ENCODE data around the gene MICB. TPM values are rescaled to one million over a fixed set of nuclear protein-coding genes. Genes with fewer than 3 reads are reported as not detected.
"Not testable (repeated sequence)": the region's sequence is repeated elsewhere in the genome, so short reads cannot be mapped to it uniquely, and the experiment has no call there.

The MICB gene
- total RNA-seq, 1 donor from 2014 or later, result 0.31 TPM

DNA sequence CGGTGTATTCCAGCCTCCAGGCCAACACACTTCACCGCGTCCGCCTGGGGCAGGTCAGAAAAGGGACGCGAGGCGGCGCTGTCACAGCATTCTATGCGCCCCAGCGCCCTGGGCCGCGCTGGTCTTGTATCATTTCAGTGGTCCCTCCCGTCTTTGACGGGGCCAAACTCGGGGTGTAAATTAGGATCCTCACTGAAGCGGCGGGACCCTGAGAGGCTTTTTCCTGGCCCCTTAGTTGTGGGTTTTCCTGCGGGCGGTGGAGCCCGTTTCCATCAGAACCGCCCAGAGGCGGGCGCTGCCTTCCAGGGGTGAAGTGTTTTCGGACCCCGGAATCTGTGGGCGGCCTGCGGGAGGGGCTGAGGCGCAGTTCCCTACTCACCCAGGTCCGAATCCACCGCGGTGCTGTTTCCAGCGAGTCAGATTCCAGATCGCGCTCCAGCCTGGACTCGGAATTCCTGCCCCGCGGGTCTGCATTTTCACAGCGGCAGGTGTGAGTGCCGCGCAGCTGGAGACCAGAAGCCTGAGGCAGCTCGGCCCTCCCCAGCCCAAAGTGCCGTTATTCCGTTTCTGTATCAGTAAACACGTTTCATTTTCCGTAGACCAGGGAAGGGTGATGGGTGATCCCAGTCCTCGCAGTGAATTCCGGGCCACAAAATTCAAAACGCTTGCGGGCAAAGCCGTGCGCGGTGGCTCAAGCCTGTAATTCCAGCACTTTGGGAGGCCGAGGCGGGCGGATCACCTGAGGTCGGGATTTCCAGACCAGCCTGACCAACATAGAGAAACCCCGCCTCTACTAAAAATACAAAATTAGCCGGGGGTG lies 3.9 kb upstream of the MICB start:
- Mint-ChIP-seq H3K27me3 (ENCODE audit: low read depth) (peaks cover 91% of the 10 kb centered on the region), H3K4me1 (peaks cover 28% of the 10 kb centered on the region), H3K9me3 (no peaks in the 10 kb centered on the region), H3K4me3 (peak overlapping the region; percentile 42), H3K36me3 (peaks cover 1% of the 10 kb centered on the region), H3K27ac (no peak overlapping the region)
- TF ChIP-seq, protein P1, sequence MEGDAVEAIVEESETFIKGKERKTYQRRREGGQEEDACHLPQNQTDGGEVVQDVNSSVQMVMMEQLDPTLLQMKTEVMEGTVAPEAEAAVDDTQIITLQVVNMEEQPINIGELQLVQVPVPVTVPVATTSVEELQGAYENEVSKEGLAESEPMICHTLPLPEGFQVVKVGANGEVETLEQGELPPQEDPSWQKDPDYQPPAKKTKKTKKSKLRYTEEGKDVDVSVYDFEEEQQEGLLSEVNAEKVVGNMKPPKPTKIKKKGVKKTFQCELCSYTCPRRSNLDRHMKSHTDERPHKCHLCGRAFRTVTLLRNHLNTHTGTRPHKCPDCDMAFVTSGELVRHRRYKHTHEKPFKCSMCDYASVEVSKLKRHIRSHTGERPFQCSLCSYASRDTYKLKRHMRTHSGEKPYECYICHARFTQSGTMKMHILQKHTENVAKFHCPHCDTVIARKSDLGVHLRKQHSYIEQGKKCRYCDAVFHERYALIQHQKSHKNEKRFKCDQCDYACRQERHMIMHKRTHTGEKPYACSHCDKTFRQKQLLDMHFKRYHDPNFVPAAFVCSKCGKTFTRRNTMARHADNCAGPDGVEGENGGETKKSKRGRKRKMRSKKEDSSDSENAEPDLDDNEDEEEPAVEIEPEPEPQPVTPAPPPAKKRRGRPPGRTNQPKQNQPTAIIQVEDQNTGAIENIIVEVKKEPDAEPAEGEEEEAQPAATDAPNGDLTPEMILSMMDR (IDR thresholded peaks at IDR 0.05; ENCODE audit: unreplicated experiment), result peak; percentile 62
- DNase-seq (ENCODE audit: low spot score in 2 of 2, unreplicated experiment in 2 of 2), result peak; percentile 47 to 80

DNA sequence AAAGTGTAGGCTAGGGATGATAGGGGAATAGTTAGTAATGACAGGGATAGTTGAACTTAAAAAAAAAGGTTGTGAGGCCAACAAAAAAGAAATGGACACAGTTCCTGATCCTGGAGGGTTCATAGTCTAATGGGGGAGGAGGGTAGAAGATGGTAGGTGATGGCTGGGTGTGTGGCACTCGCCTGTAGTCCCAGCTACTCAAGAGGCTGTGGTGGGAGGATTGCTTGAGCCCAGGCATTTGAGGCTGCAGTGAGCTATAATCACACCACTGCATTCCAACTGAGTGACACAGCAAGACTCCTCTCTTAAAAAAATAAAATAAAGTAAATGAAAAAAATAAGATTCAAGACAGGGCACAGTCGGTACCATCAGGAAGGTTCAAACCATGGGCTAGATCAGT lies 2.4 kb upstream of the MICB start:
- no peaks in the 10 kb centered on the region for H3K9me3 Mint-ChIP-seq
- peaks cover 30% of the 10 kb centered on the region for H3K4me1 Mint-ChIP-seq
- TF ChIP-seq, protein P1 (IDR thresholded peaks at IDR 0.05; ENCODE audit: unreplicated experiment), result no peak
- no peak for DNase-seq (ENCODE audit: low spot score in 2 of 2, unreplicated experiment in 2 of 2)
- peaks cover 89% of the 10 kb centered on the region for H3K27me3 Mint-ChIP-seq (ENCODE audit: low read depth)
- H3K36me3 Mint-ChIP-seq, result peaks cover 1% of the 10 kb centered on the region
- no peak overlapping the region for H3K4me3 Mint-ChIP-seq
- H3K27ac Mint-ChIP-seq, result no peak overlapping the region

DNA sequence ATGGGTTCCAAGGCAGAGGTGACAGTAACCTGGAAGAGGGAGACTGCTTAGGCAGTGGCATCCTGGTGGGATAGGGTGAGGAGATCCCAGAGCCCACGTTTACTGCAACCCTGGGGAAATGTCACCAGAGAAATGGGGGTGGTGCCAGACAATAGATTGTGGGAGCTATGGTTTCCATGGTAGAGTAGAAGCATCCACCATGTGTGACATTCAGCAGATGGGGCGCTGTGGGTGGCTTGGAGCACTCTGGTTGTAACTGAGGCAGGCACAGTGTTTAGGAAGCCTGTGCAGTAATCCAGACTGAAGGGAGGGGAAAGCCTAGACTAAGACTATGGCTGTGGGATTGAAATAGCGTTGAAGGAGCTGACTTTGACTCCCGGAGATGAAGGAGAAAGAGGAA lies 1.1 kb upstream of the MICB start:
- Mint-ChIP-seq H3K4me3 (peak overlapping the region; percentile 62), H3K27me3 (ENCODE audit: low read depth) (peaks cover 95% of the 10 kb centered on the region), H3K4me1 (peaks cover 29% of the 10 kb centered on the region)
- H3K27ac Mint-ChIP-seq; DNase-seq (ENCODE audit: low spot score in 2 of 2, unreplicated experiment in 2 of 2); H3K9me3 Mint-ChIP-seq; H3K36me3 Mint-ChIP-seq: not testable (repeated sequence)

DNA sequence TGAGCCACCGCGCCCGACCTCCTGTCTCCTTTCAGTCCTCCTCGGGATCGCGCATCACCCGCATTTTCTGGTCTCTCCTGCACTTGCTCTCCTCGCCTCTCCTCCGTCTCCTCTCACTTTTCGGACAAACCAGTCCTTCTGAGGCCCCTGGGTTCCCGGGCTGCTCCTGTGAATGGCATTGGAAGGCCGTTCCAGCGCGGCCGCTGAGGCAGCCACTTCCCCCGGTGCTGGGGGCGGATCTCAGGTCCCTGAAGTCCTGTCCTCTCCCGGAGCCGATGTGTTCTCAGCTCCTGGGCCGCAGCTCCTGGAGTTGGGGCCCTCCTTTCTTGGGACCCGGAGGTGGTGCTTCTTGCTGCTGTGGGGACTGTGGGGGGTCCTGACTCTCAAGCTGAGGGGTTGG lies 803 bp downstream of the MICB start:
- peaks cover 96% of the 10 kb centered on the region for H3K27me3 Mint-ChIP-seq (ENCODE audit: low read depth)
- no peak for DNase-seq (ENCODE audit: low spot score in 2 of 2, unreplicated experiment in 2 of 2)
- TF ChIP-seq, protein P1 (IDR thresholded peaks at IDR 0.05; ENCODE audit: unreplicated experiment), result no peak
- peaks cover 1% of the 10 kb centered on the region for H3K36me3 Mint-ChIP-seq
- no peak overlapping the region for H3K27ac Mint-ChIP-seq
- peaks cover 25% of the 10 kb centered on the region for H3K4me1 Mint-ChIP-seq
- H3K4me3 Mint-ChIP-seq, result peak overlapping the region; percentile 67
- H3K9me3 Mint-ChIP-seq, result peaks cover 7% of the 10 kb centered on the region

DNA sequence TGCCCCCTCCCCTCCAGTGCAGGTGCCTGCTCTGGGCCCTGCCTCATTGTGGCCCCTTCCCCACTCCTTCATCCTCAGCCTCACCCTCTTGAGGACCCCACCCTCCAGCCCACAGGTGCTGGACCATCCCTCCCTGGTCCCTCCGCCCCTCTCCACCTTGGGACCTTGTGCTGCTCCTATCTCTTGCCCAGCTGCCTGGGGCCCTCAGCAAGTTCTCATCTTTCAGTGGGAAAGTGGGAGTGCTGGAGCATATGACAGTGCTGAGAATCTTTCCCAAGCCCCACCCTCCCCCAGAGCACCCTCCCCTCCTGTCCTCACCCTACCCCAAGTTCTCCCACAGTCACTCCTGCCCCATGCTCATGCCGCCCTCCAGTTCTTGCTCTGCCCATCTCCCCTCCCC lies 1.7 kb downstream of the MICB start:
- not testable (repeated sequence) for DNase-seq (ENCODE audit: low spot score in 2 of 2, unreplicated experiment in 2 of 2); H3K9me3 Mint-ChIP-seq; H3K27ac Mint-ChIP-seq; H3K36me3 Mint-ChIP-seq
- peaks cover 92% of the 10 kb centered on the region for H3K27me3 Mint-ChIP-seq (ENCODE audit: low read depth)
- peaks cover 20% of the 10 kb centered on the region for H3K4me1 Mint-ChIP-seq
- peak overlapping the region; percentile 67 for H3K4me3 Mint-ChIP-seq

DNA sequence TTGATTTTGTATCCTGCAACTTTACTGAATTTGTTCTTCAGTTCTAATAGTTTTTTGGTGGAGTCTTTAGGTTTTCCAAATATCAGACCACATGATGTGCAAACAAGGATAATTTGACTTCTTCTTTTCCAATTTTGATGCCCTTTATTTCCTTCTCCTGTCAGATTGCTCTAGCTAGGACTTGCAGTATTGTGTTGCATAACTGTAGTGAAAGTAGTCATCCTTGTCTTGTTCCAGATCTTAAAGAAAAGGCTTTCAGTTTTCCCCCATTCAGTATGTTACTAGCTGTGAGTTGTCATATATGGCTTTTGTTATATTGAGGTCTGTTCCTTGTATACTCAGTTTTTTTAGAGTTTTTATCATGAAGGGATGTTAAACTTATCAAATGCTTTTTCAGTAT lies 4.6 kb downstream of the MICB start:
- H3K27me3 Mint-ChIP-seq (ENCODE audit: low read depth), result peaks cover 80% of the 10 kb centered on the region
- TF ChIP-seq, protein P1 (IDR thresholded peaks at IDR 0.05; ENCODE audit: unreplicated experiment), result no peak
- H3K4me1 Mint-ChIP-seq, result peaks cover 12% of the 10 kb centered on the region
- DNase-seq (ENCODE audit: low spot score in 2 of 2, unreplicated experiment in 2 of 2), result no peak
- H3K4me3 Mint-ChIP-seq, result no peak overlapping the region
- peaks cover 1% of the 10 kb centered on the region for H3K36me3 Mint-ChIP-seq
- no peak overlapping the region for H3K27ac Mint-ChIP-seq
- H3K9me3 Mint-ChIP-seq, result peaks cover 7% of the 10 kb centered on the region

DNA sequence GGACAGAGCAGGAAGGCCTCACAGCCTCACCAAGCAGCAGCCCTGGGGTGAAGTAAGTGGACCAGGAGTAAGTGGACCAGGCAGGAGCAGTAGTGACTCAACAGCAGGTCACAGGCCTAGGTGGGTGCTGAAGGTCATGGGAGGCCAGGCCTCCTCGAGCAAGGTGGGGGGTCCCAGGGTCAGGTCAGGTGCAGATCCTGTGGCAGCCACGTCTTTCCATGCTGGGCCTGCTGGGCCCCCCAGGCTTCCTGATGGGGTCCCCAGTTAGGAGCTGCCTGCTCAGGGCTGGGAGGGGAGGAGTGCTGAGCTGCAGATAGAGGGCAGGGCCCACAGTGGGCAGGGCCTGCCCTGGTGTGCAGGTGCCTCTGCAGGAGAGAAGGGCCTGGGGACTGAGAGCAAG lies 11.1 kb downstream of the MICB start:
- H3K36me3 Mint-ChIP-seq; H3K9me3 Mint-ChIP-seq; H3K27ac Mint-ChIP-seq; H3K4me3 Mint-ChIP-seq; DNase-seq (ENCODE audit: low spot score in 2 of 2, unreplicated experiment in 2 of 2); H3K4me1 Mint-ChIP-seq: not testable (repeated sequence)
- peaks cover 39% of the 10 kb centered on the region for H3K27me3 Mint-ChIP-seq (ENCODE audit: low read depth)
